PC-9 (cell line): Measurements from ENCODE around the gene CFAP46.

Experiments used
- CTCF ChIP-seq: fragments of 200-600 bp; sonication (generic); conservative IDR thresholded peaks from 2 replicates; pipeline ENCODE4 v1.6.1; 2017; ENCODE audit warnings: mixed run types, antibody characterized with exemption, mild to moderate bottlenecking, moderate library complexity
- EZH2 ChIP-seq: fragments of 200-600 bp; sonication (generic); IDR thresholded peaks from 2 replicates; pipeline ENCODE4 v1.8.0; 2017; ENCODE audit warnings: antibody characterized with exemption, low read depth

DNA sequence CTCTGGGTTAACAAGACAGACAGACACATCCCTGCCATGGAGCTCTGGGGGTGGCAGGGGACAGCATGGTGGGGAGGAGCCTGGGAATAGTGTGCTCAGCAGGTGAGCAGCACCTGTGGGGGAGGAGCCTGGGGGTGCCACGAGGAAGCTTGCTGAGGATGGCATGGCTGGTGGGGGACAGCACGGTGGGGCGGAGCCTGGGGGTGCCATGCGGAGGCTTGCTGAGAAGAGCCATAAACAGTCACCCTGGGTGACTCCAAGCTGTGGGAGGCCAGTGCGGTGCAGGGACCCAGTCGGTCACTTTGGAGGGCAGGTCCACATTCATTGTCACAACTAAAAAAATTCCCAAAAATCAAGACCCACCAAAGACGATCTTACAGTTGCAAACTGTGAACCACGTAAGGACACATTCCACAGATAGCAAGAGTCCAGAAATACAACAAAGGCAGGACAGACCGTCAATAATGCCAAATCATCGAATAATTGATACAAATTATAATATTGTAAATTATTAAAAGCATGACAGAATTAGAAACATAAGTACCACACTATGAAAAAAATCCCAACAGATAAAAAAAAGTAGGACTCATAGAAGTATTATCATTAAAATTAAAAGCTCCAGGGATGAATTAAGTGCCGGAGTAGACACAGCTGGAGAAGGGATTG is 180.8 kb downstream of the CFAP46 start:
- TF ChIP-seq CTCF (no peak), EZH2 (no peak)
